Forelimb muscle (tissue), 1 donor: Measurements from ENCODE around the gene GUCY2C. TPM values are rescaled to one million over a fixed set of nuclear protein-coding genes. Genes with fewer than 3 reads are reported as not detected.
"Not testable (repeated sequence)": the region's sequence is repeated elsewhere in the genome, so short reads cannot be mapped to it uniquely, and the experiment has no call there.

Experiments
- DNase-seq: peaks from one replicate; pipeline ENCODE4 v3.0.0-alpha.2; 2013; ENCODE audit warnings: low read depth
- polyA plus RNA-seq: library from polyadenylated mRNA; unstranded; fragments of 120-200 nt; gene quantifications from one replicate; pipeline ENCODE4 v1.2.1, GENCODE V29; 2013; ENCODE audit not compliant: insufficient read length

Gene GUCY2C
- polyA plus RNA-seq, 1 donor: 0.16 TPM

DNA sequence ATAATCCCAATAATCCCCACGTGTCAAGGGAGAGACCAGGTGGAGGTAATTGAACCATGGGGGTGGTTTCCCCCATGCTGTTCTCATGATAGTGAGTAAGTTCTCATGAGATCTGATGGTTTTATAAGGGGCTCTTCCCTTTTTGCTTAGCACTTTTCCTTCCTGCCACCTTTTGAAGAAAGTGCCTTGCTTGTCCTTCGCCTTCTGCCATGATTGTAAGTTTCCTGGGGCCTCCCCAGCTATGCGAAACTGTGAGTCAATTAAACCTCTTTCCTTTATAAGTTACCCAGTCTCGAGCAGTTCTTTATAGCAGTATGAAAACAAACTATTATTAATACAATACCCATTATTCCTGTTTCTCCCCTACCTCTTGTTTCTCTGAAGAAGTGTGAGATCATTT lies 14.2 kb downstream of the GUCY2C start:
- DNase-seq: not testable (repeated sequence)

DNA sequence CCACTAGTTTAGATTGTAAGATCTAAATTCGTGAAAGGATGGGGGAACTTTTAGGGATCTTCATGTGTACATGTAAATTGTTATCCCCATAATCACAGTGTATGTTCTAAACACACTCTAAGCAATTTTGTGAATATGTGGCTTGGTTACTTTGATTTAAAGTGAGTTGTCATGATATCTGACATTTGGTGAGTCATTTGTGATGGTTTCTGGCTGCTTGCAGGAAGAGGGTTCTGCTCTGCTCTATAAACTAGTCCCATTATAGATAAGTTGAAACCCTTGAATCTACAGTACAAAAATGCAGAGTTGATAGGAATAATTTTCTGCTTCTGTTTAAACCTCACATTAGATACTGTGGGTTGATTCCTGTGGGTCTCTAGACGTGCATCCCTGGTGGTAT lies 14.8 kb downstream of the GUCY2C start:
- DNase-seq: no peak

DNA sequence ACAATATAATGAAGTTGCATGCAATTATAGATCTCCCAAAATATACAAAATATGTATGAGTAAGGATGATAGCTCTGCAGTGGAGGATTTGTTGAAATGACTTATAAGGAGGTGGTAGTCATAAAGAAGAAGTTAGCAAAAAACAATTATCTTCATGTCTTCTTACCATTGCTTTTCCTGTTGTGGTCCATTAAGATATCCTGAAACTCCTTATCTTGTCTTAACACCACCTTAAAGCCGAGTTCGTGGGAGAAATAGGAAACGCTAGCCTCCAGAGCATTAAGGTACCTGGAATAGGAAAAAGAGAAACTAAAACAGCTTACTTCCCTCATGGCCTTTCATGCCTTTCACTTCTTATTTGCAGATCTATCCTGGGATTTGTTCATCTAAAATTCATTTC lies 15.2 kb downstream of the GUCY2C start:
- no peak for DNase-seq

DNA sequence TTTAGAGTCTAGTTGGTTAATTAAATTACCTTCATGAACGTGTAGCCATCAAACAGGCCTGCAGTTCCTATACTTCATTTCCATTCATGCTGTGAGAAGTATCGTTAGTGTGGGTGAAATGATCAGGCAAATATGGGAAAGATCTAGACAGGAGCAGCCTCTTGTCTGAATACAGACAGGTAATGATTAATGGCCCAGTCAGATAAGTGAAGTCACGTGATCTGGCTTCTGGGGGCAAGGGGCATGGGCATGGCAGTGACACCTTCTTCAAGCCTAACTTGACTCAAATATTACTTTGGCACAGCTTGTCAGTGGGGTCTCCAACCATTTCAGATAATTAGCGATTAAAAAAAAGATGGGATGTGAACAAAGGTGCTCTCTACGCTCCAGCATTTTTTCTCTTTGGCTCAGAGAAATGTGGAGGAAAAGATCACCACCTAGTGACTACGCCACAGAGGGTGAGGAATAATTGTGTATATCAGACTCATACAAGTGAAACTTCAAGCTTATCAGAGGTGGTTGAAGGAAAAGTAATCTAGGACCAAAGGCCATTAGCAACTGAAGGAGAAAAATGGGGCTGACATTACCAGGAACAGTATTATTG lies 17.8 kb downstream of the GUCY2C start:
- DNase-seq: no peak

DNA sequence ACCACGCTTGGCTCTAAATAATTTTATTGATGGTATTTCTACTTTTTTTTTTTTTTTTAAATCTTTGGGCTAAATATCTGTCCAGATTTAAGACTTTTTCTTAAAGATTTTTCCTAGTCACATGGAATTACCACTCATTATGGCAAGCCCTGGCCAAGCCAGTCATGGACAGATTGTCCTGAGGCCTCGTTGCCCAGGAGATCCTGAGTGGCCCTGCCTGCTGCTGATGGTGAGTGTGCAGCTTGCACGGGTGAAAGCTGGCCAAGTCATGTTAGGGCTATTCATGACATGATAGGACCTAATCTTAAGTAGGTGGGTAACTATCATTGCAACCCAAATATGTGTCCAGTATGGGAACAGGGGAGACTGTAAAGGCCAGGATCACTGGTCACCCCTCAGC lies 27.8 kb downstream of the GUCY2C start:
- no peak for DNase-seq

DNA sequence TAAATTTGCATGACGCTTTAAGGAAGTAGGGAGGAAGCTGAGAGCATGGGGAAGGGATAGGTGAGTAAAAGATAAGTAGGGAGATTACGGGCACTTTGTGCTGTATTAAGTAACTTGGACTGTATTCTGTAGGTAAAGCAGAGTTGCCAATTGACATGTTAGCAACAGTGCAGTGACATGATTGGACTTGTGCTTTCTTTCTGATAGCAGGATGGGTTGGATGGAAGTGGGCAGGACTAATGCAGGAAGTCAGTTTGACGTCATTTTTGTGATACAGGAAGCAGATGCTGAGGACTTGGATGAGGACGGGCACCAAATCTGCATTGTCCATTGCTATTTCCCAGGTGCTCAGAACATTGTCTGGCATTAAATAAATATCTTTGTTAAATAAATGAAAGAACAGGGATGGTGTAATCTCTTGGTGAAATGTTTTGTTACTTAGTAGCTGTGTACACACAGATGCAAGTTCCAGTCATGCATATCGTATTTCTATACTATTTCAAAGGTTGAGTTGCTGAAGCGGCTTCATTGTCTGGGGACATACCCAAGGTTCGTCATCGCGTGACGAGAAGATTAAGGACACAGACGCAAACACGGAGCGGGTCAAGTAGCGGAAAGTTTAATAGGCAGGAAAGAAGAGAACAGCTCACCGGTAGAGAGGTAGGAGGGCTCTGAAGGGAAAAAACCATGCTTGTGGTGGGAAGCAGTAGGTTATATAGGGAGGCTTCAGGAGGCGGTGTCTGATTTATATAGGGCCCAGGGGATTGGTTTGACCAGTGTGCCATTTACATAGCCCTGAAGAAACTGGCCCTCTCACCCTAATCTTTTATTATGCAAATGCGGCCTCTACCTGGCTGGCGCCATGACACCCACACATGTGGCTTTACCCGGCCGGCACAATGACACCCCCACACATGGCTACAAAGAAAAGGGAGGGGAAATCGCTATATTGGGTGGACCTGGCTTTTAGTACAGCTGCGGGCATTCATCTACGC lies 30.7 kb downstream of the GUCY2C start:
- no peak for DNase-seq

DNA sequence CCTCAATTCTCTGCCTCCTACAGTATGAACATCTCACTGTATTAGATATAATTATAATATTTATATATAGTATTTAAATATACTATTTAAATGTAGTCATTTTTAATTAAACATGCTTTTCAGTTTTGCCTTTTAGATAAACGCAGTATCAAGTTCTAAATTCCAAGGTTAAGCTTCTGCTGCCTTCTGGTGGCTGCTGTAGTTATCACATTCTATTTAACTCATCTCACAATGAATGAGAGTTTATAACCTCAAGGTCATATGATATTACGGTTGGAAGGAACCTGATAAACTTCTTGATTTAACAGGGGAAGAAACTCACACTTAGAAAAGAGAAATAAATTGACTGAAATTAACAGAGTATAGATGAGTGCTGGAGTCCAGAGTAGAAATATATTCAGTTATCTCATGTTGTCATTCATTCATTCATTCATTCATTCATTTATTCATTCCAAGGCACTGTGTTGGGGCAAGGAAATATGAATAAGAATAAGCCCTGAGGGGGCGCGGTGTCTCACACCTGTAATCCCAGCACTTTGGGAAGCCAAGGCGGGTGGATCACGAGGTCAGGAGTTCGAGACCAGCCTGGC lies 31.9 kb downstream of the GUCY2C start:
- no peak for DNase-seq

DNA sequence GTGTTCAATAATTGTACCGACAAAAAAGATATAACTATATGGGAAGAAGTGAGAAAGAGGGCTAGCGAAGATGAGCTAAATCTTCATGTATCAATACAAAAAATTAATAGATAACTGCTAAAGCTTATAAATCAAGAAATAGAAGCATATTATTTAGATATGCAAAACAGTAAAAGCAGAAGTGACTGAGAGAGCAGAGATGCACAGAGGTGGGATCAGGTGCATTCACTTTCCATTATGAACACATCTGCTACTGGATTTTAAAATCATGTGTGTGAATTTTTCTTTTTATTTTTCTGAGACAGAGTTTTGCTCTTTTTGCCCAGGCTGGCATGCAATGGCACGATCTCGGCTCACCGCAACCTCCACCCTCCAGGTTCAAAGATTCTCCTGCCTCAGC lies 33.4 kb downstream of the GUCY2C start:
- DNase-seq: no peak

DNA sequence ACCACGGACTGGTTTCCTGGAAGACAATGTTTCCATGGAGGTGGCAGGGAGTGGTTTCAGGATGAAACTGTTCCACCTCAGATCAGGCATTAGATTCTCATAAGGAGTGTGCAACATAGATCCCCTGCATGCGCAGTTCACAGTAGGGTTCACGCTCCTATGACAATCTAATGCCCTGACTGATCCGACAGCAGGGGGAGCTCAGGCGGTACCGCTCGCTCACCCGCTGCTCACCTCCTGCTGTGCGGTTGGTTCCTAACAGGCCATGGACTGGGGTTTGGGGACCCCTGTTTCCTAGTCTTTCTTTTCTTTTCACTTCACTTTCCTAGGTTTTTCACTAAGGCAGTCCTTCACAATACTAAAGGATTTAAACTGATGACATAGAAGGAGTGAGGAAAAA lies 39.6 kb downstream of the GUCY2C start:
- no peak for DNase-seq

DNA sequence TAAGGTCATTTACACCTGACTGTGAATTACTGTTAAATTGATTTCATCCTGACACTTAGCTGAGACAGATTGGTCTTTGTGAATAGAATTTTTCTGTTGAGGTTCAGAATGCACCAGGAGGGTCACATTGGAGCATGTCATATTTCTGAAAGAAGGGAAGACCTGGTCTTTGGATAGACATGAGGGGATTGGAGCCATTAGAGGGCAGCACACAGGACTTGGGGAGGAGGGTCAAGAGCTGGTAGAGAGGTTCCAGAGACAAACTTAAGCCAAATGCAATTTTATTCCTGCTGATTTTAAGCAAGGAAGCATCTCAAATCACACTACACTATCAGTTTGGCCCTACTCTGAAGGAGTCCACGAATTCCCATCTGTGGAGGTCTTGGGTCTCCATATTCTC lies 41.1 kb downstream of the GUCY2C start:
- DNase-seq: no peak

DNA sequence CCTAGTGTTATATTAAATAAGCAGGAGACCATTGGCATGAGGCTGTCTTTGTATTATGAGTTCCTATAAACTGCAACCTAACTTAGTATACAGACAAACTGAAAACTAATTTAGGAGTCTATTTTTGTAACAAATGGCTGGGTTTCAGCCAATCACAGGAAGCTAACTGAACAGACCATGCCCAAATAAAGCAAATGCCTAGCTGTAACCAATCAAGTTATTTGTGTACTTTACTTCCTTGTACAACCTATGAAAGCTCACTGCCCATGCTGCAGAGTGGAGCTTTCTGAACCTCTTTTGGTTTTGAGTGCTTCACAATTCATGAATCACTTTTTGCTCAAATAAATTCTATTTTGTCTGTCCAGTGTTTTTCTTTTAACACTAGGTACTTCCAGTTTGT lies 41.6 kb downstream of the GUCY2C start:
- DNase-seq: no peak

DNA sequence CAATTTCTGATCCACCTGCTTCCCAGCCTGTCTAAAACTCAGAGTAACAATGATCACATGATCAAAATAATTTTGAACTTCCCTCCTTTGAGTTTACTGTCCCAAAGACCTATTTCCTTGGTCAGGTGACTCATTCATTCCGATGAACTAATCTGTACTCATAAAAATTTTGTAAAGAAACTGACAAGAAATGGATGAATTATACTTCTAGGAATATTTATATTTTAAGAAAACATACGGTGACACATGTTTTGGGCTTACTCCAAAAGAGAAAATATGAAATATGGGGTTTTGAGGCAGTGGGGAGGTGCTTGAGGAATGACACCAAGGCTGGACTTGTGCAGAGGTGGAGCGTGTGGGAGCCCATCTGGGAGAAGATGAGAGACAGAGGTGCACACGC lies 42.0 kb downstream of the GUCY2C start:
- no peak for DNase-seq

DNA sequence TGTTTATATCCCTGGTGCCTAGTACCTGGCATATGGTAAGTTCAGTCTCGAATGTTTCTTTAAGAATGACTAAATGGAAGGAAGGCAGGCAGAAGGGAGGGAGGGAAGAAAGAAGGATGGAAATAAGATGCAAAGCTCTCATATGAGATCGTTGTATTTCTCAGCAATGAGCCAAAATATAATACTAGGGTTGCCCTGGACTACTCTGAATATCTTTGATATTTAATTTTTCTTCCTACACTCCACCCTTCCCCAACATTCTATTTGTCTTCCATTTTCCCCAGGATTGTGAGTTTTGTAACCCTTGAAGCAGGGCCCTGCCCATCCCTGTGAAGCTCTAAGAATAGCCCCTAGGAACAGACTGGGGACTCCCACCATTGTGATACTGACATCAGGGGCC lies 43.9 kb downstream of the GUCY2C start:
- no peak for DNase-seq

DNA sequence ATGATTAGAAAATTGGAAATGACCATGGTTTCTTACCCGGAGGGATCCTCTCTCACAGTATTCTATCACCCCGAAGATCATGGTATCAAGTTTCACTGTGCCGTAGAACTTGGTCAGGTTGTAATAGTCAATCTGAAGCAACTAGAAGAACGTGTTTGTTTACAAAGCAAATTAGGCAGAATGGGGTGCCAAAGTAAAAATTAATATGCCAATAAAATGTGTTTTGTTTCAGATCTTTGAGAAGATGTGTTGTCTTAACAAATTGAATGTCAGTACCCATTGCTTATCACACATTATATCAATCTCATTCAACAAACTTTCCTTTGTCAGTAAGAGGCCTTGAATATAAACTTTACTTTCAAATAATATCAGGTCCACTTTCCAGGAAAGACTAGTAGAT lies 45.0 kb downstream of the GUCY2C start:
- no peak for DNase-seq

DNA sequence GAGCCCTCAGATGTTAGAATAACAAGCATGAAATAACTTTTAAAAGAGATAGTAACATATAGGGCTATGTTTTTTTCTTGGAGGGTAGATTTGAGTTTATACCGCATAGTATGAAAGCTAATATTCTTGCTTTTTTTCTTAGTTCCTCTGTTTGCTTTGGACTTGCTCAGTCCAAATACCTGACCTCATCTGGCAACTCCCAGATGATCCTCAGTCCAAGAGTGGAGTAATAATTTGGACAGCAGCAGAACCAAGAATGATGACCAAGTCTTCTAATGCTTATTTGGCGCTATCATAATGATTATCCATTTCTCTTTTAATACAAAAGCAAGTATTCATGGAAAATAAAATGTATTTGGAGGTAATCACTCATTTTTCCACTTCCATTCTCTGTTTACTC lies 45.6 kb downstream of the GUCY2C start:
- peak; percentile 52 for DNase-seq

DNA sequence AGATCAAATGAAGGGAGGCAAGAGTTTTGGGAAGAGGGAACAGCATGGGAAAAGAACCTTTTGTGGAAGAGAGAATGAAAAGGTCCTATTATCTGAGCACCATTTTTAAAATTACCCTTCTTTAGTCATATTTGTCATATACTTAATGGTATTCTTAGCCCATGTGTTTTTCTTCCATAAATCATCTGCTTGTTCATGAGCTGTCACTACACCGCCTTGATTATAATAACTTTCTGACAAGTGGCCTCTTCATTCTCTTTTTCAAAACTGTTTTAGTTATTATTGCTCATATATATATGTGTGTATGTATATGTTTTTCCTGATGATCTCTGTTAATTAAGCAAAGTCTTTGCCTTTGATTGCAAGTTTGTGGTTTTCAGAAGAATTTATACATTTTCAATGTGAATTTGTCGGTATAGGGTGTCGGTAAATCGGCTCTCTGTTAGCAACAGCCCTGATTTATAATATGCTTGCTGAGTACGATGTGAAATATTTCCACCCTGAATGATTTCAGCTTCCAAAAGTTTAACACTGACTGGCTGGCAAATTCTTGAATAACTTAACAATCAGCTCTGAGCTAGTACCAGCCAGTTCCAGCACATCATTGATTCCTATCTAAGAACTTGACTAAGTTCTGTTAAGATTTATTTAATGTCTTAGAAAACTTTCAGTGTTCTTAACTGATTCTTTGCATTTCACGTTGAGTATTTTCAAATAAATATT lies 49.2 kb downstream of the GUCY2C start:
- DNase-seq: no peak

DNA sequence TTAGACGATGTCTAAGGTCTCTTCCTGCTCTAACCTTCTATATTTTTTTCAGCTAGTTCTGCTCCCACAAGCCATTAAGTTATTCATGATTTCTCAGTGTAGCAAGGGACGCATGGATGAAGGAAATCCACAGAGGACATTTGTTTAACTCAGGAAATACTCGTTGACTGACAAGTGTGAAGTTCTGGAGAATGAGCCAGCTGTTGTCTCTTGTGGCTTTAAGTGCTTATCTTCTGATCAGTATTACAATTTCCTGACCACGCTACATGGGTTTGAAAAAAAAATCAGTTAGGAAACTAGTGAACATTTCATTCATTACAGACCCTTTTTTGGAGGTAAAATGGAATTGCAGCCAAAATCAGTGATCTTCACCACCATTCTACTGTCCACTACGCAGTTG lies 53.1 kb downstream of the GUCY2C start:
- DNase-seq: no peak

DNA sequence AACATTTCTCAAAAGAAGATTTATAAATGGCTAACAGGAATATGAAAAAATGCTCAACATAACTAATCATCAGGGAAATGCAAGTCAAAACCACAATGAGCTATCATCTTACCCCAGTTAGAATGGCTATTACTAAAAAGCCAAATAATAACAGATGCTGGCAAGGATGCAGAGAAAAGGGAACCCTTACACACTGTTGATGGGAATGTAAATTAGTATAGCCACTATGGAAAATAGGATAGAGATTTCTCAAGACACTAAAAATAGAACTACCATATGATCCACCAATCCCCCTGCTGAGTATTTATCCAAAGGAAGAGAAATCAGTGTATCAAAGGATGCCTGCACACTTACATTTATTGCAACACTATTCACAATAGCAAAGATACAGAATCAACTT lies 58.3 kb downstream of the GUCY2C start:
- DNase-seq: no peak

DNA sequence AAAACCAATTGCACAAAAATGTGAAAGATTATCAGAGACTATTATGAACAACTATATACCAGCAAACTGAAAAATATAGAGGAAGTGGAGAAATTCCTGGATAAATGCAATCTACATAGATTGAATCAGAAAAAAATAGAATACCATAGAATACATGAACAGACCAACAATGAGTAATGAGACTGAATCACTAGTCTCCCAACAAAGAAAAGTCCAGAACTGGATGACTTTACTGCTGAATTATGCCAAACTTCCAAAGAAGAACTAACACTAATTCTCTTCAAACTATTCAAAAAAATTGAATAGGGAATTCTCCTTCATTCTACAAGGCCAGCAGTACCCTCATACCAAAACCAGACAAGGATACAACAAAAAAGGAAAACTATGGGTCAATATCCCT lies 60.6 kb downstream of the GUCY2C start:
- no peak for DNase-seq

DNA sequence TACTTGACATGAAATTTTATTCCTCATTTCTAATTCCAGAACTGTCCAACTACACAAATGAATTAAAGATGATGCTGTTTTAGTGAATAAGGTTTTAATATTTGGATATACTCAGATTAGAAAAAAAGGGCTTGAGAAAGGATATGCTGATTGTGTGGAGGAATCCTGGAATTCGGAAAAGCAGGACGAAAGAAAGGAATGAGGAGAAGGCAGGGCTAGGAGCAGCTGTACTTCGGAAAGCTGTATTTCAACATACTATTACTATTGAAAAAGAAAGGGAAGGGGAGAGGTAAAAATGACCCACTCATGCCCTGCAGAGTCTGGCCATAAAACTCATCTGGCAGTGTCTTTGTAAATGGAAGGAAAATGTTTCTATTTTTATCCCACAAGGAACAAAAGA lies 65.6 kb downstream of the GUCY2C start:
- DNase-seq: no peak

DNA sequence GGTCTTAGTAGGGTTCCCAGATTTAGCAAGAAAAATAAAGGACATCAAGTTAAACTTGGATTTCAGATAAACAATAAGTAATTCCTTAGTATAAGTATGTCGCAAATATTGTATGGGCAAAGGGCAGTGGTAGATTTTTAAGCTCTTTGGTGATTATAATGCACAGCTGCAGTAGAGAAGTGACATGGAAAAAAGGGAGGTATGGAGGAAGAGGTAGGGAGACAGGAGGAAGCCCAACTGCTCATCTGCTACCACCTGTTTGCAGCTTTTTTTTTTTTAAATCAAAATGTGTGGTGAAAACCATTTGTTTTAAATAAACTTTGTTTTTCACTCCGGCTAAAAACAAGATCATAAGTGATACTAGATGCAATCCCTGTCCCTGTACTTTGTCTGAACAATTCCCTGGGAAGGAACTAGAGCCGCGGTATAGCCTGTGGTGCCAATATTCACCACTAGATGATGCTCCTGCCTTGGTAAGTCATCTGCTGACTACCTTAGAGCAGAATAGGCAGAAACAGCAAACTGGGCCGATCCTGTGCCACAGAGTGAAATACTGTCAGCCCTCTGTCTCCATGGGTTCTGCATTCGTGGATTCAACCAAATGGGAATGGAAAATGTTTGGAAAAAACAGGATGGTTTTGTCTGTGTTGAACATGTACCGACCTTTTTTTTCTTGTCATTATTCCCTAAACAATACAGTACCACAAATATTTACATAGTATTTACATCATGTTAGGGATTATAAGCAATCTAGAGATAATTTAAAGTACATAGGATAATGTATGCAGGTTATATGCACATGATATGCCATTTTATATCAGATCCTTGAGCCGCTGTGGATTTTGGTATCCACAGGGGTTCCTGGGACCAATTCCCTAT lies 66.3 kb downstream of the GUCY2C start:
- peak; percentile 46 for DNase-seq
